ENCODE data around the gene NACAD.
"Not testable (repeated sequence)": the region's sequence is repeated elsewhere in the genome, so short reads cannot be mapped to it uniquely, and the experiment has no call there.

NACAD gene

GRCh38 chr7:45118292-45118691, 29.5 kb upstream of the NACAD start:
- DNase-seq (ENCODE audit: extremely low read depth in 1 of 2, low read depth in 1 of 2) = no peak

GRCh38 chr7:45117582-45117981, 28.8 kb upstream of the NACAD start:
- DNase-seq (ENCODE audit: extremely low read depth in 1 of 2, low read depth in 1 of 2) = no peak

- DNase-seq (ENCODE audit: extremely low read depth in 1 of 2, low read depth in 1 of 2) = no peak
Observed at GRCh38 chr7:45116048-45116447, 27.3 kb upstream of the NACAD start.

GRCh38 chr7:45114926-45115325, 26.2 kb upstream of the NACAD start:
- DNase-seq (ENCODE audit: extremely low read depth in 1 of 2, low read depth in 1 of 2) = no peak

- not testable (repeated sequence) for DNase-seq (ENCODE audit: extremely low read depth in 1 of 2, low read depth in 1 of 2)
Observed at GRCh38 chr7:45114257-45114656, 25.5 kb upstream of the NACAD start.

GRCh38 chr7:45112648-45113047, 23.9 kb upstream of the NACAD start:
- no peak for DNase-seq (ENCODE audit: extremely low read depth in 1 of 2, low read depth in 1 of 2)

- peak; percentile 83 to 92 for DNase-seq (ENCODE audit: extremely low read depth in 1 of 2, low read depth in 1 of 2)
Observed at GRCh38 chr7:45111298-45112223, 22.8 kb upstream of the NACAD start, which contains the start of gene TBRG4. Gene TBRG4 (minus strand): TSS chr7:45111697. CDS start chr7:45109237, 2,460 bp downstream.

- DNase-seq (ENCODE audit: extremely low read depth in 1 of 2, low read depth in 1 of 2) = no peak
Observed at GRCh38 chr7:45108863-45109262, 20.1 kb upstream of the NACAD start.

- no peak for DNase-seq (ENCODE audit: extremely low read depth in 1 of 2, low read depth in 1 of 2)
Observed at GRCh38 chr7:45107356-45107755, 18.6 kb upstream of the NACAD start.

- no peak for DNase-seq (ENCODE audit: extremely low read depth in 1 of 2, low read depth in 1 of 2)
Observed at GRCh38 chr7:45106820-45107219, 18.1 kb upstream of the NACAD start.

GRCh38 chr7:45105588-45106188, 16.9 kb upstream of the NACAD start:
- no peak for DNase-seq (ENCODE audit: extremely low read depth in 1 of 2, low read depth in 1 of 2)

GRCh38 chr7:45104844-45105587, 16.2 kb upstream of the NACAD start:
- DNase-seq (ENCODE audit: extremely low read depth in 1 of 2, low read depth in 1 of 2) = no peak

- DNase-seq (ENCODE audit: extremely low read depth in 1 of 2, low read depth in 1 of 2) = no peak
Observed at GRCh38 chr7:45103958-45104843, 15.4 kb upstream of the NACAD start.

GRCh38 chr7:45102785-45103712, 14.3 kb upstream of the NACAD start:
- DNase-seq (ENCODE audit: extremely low read depth in 1 of 2, low read depth in 1 of 2) = no peak

GRCh38 chr7:45101748-45102147, 13.0 kb upstream of the NACAD start:
- no peak for DNase-seq (ENCODE audit: extremely low read depth in 1 of 2, low read depth in 1 of 2)

- DNase-seq (ENCODE audit: extremely low read depth in 1 of 2, low read depth in 1 of 2) = no peak
Observed at GRCh38 chr7:45100761-45101480, 12.2 kb upstream of the NACAD start.

GRCh38 chr7:45099891-45100760, 11.4 kb upstream of the NACAD start:
- DNase-seq (ENCODE audit: extremely low read depth in 1 of 2, low read depth in 1 of 2) = no peak
